Lower lobe of right lung (tissue), 2 donors: Measurements from ENCODE around the gene CBFA2T2. TPM values are rescaled to one million over a fixed set of nuclear protein-coding genes. Genes with fewer than 3 reads are reported as not detected.
"Not testable (repeated sequence)": the region's sequence is repeated elsewhere in the genome, so short reads cannot be mapped to it uniquely, and the experiment has no call there.

Source experiments
- ATAC-seq, 2 donors: fragments of 200-7000 bp; cut with Tn5 transposase; one replicate each; pipeline ENCODE4 v1.9.1; 2020 to 2022; ENCODE audit warnings: mild to moderate bottlenecking in 2 of 2, moderate library complexity in 2 of 2
- DNase-seq: peaks from one replicate; pipeline ENCODE4 v3.0.0-alpha.2; 2020
- H3K27ac ChIP-seq: fragments of 200-600 bp; one replicate; pipeline ENCODE4 v1.8.0; 2022
- H3K27me3 ChIP-seq: fragments of 200-600 bp; one replicate; pipeline ENCODE4 v1.8.0; 2022; ENCODE audit warnings: low read depth
- H3K36me3 ChIP-seq: fragments of 200-600 bp; one replicate; pipeline ENCODE4 v1.8.0; 2022; ENCODE audit warnings: mild to moderate bottlenecking
- H3K4me1 ChIP-seq: fragments of 200-600 bp; one replicate; pipeline ENCODE4 v1.8.0; 2022
- H3K4me3 ChIP-seq: fragments of 200-600 bp; one replicate; pipeline ENCODE4 v1.8.0; 2022; ENCODE audit warnings: mild to moderate bottlenecking
- H3K9me3 ChIP-seq: fragments of 200-600 bp; one replicate; pipeline ENCODE4 v1.8.0; 2022
- intact Hi-C: fragments of 100-400 bp; cut with DNase I; formaldehyde crosslinking; loops from one replicate; pipeline ENCODE4 v1.11.0; 2022
- total RNA-seq: library from RNA; stranded (reverse); fragmentation: NEBNext Ultra II Directional; extraction: Animal tissue kit (Norgen Biotek cat#: 25700); gene quantifications from one replicate; pipeline ENCODE4 v1.2.1, GENCODE V29; 2021
- TF ChIP-seq, protein P1 (sequence below): fragments of 200-600 bp; IDR thresholded peaks from one replicate; pipeline ENCODE4 v1.8.0; 2022; ENCODE audit warnings: antibody characterized with exemption, mild to moderate bottlenecking
- donor health status: DM: no; HTN: yes; CAD: no; lungs with severe emphysema.

The CBFA2T2 gene
- total RNA-seq, 1 donor from 2014 or later = 18.2 TPM

DNA sequence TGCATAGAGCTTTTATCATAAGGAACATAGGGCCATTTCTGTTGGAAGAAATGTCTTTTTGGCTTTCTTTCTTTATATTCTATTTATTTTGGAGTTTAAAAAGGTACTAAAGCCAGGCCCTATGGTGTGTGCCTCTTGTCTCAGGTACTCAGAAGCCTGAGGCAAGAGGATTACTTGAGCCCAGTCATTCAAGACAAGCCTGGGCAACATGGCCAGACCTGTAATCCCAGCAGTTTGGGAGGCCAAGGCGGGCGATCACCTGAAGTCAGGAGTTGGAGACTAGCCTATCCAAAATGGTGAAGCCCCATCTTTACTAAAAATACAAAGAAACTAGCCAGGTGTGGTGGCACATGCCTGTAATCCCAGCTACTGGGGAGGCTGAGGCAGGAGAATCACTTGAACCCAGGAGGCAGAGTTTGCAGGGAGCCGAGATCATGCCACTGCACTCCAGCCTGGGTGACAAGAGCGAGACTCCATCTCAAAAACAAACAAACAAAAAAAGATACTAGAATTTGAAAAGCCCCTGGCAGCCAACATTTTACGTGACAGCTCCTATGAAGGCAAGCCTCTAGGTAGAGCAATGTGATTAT lies 80.0 kb downstream of the CBFA2T2 start:
- Histone ChIP-seq H3K9me3 (no peaks in the 10 kb centered on the region), H3K4me3 (no peak overlapping the region), H3K27me3 (no peaks in the 10 kb centered on the region), H3K4me1 (peaks cover 18% of the 10 kb centered on the region), H3K36me3 (no peaks in the 10 kb centered on the region), H3K27ac (no peak overlapping the region)
- TF ChIP-seq, protein P1, sequence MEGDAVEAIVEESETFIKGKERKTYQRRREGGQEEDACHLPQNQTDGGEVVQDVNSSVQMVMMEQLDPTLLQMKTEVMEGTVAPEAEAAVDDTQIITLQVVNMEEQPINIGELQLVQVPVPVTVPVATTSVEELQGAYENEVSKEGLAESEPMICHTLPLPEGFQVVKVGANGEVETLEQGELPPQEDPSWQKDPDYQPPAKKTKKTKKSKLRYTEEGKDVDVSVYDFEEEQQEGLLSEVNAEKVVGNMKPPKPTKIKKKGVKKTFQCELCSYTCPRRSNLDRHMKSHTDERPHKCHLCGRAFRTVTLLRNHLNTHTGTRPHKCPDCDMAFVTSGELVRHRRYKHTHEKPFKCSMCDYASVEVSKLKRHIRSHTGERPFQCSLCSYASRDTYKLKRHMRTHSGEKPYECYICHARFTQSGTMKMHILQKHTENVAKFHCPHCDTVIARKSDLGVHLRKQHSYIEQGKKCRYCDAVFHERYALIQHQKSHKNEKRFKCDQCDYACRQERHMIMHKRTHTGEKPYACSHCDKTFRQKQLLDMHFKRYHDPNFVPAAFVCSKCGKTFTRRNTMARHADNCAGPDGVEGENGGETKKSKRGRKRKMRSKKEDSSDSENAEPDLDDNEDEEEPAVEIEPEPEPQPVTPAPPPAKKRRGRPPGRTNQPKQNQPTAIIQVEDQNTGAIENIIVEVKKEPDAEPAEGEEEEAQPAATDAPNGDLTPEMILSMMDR = no peak
- no peak for DNase-seq
- ATAC-seq = no peak
- intact Hi-C loops = no loop called here

DNA sequence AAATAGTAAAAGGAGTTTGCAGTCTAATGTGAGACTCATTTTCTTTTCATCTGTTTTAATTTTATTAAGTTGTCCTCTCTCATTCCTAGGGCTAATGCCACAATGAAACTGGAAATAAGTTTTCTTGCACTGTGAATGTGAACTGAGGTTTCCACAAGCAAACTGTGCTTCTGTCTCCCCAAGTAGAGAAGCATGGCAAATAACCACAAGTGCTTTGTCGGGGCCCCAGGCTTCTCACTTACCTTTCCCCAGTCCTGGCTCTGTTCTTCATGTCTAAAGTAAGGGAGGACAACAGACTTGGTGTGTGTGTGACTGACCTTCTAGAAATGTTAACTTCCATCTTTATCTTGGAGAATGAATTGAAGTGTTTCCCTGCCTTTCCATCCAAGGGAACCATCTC lies 80.8 kb downstream of the CBFA2T2 start:
- Histone ChIP-seq H3K9me3 (no peaks in the 10 kb centered on the region), H3K27me3 (no peaks in the 10 kb centered on the region), H3K27ac (no peak overlapping the region), H3K4me1 (peaks cover 18% of the 10 kb centered on the region), H3K4me3 (no peak overlapping the region), H3K36me3 (no peaks in the 10 kb centered on the region)
- intact Hi-C loops = no loop called here
- no peak for ATAC-seq
- TF ChIP-seq, protein P1 = no peak
- DNase-seq = no peak

DNA sequence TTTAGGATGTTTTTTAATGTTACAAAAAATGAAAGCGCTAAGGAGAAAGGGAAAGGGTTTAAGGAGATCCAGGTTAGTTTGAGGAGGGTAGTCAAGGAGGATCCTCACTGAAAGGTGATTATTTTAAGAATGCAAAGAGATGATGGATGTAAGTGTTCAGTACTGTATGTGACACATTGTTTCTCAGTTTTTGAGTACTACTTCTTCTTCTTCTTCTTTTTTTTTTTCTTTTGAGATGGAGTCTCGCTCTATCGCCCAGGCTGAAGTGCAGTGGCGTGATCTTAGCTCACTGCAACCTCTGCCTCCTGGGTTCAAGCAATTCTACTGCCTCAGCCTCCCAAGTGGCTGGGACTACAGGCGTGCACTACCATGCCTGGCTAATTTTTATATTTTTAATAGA lies 83.4 kb downstream of the CBFA2T2 start:
- peaks cover 27% of the 10 kb centered on the region for H3K4me1 ChIP-seq
- H3K4me3 ChIP-seq, intact Hi-C loops, H3K36me3 ChIP-seq, DNase-seq, H3K27me3 ChIP-seq, H3K27ac ChIP-seq, H3K9me3 ChIP-seq, ATAC-seq: not testable (repeated sequence)

DNA sequence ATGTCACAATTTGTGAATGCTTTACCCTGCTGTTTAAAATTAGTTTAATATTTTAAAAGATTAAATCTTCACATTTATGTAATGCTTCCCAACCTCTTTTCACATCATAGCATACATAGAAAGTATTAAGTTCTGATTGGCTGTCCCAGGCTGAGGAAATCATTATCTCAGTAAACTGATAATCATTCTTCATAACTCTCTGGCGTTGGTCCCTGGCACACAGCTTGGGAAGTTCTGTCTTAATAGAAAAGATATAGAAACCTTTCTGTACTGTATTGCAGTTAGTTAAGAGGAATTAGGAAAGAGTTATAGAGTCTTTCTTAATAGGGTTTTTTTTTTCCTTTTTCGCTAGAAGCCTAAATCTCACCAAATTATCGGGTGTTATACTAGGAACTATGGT lies 85.4 kb downstream of the CBFA2T2 start:
- no peak for DNase-seq
- intact Hi-C loops = no loop called here
- Histone ChIP-seq H3K27ac (no peak overlapping the region), H3K4me1 (peaks cover 18% of the 10 kb centered on the region), H3K9me3 (no peaks in the 10 kb centered on the region), H3K36me3 (no peaks in the 10 kb centered on the region), H3K4me3 (no peak overlapping the region), H3K27me3 (no peaks in the 10 kb centered on the region)
- TF ChIP-seq, protein P1 = no peak
- no peak for ATAC-seq

DNA sequence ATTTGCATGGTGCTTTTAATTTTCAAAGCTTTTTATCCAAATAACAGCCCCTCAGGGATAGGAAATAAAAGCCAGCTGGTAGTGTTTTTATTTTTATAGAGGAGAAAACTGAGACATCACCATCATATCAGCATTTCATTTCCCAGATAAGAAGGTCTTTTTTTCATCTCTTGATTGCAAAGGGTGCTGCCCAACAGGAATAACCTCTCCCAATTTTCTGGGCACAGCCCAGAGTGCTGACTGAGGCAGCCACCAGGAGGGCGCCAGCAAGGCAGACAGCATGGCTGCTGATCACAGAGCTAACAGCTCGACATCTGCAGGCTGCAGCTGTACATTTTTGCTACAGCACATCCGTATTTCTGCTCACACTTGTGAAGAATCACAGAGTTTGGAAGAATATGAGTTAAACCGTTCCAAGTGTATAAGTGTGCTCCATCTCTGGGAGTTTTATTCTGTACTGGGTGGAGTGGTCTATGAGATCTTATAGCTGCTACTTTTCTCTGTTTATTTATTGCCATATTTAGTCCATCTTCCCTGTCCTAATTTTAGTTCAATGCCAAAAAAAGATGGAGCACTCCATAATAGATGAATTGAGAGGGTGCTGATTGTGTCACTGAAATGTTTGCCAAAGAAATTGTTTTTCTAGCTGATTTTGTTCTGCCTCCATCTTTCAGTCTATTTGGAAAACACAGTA lies 86.7 kb downstream of the CBFA2T2 start:
- Histone ChIP-seq H3K9me3 (no peaks in the 10 kb centered on the region), H3K27me3 (no peaks in the 10 kb centered on the region), H3K36me3 (no peaks in the 10 kb centered on the region), H3K4me3 (no peak overlapping the region), H3K4me1 (peaks cover 10% of the 10 kb centered on the region), H3K27ac (no peak overlapping the region)
- TF ChIP-seq, protein P1 = no peak
- intact Hi-C loops = no loop called here
- DNase-seq (no peak), ATAC-seq (no peak)

DNA sequence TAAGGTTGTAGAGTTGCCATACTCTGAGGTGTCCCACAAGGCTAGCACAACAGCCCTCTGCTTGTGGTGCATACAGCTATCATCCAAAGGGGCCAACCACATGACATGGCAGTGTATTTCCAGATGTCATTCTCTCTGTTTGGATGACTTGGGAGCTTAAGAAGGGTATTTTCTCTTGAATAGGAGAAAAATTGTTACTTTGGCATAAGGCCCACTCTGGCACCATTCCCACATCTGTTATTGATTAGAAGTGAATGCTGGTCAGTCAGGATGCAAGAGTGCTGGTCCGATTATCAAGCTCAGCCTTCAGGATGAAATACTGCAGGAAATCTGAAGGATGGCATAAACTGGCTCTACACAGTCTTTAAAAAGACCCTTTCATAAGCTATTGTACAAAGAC lies 88.6 kb downstream of the CBFA2T2 start:
- no peak for ATAC-seq
- no peaks in the 10 kb centered on the region for H3K9me3 ChIP-seq

More for the DNA sequence above, 88.6 kb downstream of the CBFA2T2 start:
- Histone ChIP-seq H3K4me1 (peaks cover 10% of the 10 kb centered on the region), H3K4me3 (no peak overlapping the region), H3K27me3 (no peaks in the 10 kb centered on the region), H3K27ac (no peak overlapping the region), H3K36me3 (no peaks in the 10 kb centered on the region)
- DNase-seq = no peak
- TF ChIP-seq, protein P1 = no peak
- intact Hi-C loops = no loop called here
